Measurements from ENCODE around the gene IL1RL2.

Gene IL1RL2

DNA sequence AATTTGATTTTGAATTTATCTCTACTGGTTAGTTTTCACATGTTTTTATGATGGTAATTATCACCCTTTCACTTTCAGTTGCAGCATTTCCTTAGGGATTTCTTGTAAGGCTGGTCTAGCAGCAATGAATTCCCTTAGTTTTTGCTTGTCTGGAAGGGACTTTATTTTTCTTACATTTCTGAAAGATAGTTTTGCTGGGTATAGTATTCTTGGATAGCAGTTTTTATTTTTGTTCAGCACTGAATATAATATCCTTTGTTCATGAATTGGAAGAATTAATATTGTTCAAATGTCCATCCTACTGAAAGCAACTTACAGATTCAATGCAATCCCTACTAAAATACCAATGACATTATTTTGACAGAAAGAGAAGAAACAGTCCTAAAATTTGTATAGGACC, 30.2 kb downstream of the IL1RL2 start:
- TF ChIP-seq, protein P1, sequence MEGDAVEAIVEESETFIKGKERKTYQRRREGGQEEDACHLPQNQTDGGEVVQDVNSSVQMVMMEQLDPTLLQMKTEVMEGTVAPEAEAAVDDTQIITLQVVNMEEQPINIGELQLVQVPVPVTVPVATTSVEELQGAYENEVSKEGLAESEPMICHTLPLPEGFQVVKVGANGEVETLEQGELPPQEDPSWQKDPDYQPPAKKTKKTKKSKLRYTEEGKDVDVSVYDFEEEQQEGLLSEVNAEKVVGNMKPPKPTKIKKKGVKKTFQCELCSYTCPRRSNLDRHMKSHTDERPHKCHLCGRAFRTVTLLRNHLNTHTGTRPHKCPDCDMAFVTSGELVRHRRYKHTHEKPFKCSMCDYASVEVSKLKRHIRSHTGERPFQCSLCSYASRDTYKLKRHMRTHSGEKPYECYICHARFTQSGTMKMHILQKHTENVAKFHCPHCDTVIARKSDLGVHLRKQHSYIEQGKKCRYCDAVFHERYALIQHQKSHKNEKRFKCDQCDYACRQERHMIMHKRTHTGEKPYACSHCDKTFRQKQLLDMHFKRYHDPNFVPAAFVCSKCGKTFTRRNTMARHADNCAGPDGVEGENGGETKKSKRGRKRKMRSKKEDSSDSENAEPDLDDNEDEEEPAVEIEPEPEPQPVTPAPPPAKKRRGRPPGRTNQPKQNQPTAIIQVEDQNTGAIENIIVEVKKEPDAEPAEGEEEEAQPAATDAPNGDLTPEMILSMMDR (IDR thresholded peaks at IDR 0.05; ENCODE audit: low read depth, low read length): no peak

DNA sequence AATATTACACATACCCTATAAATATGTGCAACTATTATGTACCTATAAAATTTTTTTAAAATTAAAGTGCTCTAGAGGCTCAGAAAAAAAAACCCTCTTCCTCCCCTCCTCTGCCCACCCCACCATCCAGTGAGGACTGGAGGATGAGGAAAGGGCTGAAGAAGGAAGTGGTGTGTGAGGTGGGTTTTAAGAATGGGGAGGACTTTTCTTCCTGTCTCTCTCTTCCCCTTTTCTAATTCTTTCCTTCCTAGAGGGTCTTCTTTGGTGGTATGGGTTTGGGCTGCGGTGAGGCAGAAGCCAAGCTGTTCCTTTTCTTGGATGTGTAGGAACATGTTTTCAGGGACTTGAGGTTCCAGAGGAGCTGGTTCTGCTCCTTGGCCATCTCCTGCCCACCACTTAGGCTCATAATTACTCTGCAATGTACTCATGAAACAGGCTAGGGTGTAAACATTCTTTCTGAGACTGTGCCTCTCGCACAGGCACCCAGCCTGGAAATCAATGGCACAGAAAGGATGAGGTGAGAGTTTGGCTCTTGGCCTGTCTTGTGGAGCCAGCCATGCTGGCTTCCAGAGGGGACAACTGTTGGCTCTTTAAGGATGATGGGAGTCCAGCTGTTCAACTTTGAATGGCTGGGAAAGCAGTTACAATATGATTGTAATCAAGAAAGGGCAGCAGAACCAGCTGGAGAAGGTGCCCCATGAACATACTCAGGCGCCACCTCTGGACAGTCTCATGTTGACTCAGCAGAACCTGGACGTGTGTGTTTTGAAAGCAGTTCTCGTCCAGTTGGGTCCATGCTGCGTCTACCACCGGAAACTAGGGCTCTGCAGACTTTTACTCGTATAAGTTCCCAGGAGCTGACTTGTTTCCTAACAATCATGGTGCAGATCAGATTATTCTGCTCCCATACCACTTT, 38.3 kb downstream of the IL1RL2 start:
- H3K4me3 ChIP-seq (ENCODE audit: low read depth, low read length): no peak overlapping the region
- TF ChIP-seq, protein P1 (IDR thresholded peaks at IDR 0.05; ENCODE audit: low read depth, low read length): no peak

More for the DNA sequence above, 30.2 kb downstream of the IL1RL2 start:
- no peak overlapping the region for H3K4me3 ChIP-seq (ENCODE audit: low read depth, low read length)

DNA sequence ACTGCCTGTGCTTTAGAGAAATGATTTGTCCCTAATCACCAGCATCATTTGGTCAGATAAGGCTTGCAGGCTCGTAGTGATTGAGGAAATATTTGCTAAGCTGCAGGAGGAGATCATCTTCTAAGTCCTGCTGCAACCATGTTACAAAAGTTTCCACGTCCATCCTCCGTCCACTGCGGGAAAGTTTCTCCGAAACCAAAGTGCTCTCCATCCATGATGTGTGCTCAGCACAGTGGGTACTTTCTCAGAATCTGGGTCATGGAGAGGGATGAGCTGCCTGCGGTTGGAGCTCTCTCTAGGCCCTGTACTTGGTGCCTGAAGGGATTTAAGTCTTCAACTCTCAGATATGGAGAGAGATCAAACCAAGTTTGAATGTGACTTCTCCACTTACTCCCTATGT, 39.3 kb downstream of the IL1RL2 start:
- TF ChIP-seq, protein P1 (IDR thresholded peaks at IDR 0.05; ENCODE audit: low read depth, low read length): no peak

DNA sequence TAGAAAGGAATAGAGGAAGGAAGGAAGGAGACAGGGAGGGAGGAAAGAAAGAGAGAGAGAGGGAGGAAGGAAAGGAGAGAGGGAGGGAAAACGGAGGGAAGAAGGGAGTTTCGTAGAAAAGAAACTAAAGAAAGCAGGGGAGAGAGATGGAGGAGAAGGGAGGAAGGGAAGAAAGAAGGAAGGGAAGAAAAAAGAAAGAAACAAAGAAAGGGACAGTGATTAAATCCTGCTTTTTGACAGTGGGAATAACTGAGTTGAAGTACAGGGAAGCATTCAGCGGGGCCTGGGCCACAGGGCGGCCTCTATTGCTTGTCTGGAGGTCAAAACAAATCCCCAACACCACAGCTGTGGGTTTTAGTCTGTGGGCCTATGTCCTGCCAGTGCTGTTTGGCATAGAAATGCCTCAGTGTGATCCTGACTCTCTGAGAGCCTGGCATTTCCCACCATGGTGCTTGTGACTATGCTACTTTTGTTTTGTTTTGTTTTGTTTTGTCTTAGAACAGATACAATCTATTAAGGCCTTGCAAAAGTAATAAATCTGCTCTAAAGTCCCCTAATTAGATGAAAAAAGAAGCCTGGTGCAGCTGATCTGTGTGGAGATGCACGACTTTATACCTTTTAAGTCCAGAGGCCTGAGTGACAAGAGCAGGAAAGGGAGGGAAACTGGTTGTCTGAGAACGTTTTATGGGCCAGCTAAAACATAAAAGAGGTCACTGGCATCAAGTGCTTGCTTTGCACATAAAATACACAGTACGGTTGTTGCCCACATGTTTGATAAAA, 40.0 kb downstream of the IL1RL2 start:
- H3K4me3 ChIP-seq (ENCODE audit: low read depth, low read length): no peak overlapping the region; the same call in 1 of the 2 replicates
- TF ChIP-seq, protein P1 (IDR thresholded peaks at IDR 0.05; ENCODE audit: low read depth, low read length): no peak

More for the DNA sequence above, 39.3 kb downstream of the IL1RL2 start:
- no peak overlapping the region for H3K4me3 ChIP-seq (ENCODE audit: low read depth, low read length)

DNA sequence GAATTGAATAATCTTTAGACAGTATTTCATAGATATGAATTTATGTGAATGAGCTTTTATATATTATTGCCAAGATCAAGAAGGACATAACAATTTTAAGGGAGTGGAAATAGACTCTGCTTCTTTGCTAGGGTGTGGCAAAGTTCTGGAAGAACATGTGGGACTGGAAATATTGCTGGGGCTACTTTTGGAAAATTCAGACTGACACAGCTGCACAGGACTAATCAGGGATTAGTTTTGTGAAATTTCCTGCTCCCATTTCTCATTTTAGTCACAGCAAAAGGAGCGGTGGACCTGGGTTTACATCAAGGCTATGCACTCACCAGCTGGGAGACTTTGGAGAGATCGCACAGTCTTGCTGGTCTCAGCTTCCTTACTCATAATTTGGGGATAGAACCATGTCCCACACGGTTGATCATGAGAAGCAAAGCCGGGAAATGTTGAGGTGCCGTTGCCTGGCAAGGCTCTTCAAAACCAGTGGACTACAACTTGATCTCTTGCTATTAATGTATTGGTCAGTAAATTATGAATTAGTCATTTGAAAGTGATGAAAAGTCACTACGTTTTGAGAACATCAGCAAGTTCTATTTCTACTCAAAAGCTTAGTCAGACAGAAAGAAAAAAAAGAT, 42.4 kb downstream of the IL1RL2 start:
- TF ChIP-seq, protein P1 (IDR thresholded peaks at IDR 0.05; ENCODE audit: low read depth, low read length): no peak
- no peak overlapping the region for H3K4me3 ChIP-seq (ENCODE audit: low read depth, low read length)

DNA sequence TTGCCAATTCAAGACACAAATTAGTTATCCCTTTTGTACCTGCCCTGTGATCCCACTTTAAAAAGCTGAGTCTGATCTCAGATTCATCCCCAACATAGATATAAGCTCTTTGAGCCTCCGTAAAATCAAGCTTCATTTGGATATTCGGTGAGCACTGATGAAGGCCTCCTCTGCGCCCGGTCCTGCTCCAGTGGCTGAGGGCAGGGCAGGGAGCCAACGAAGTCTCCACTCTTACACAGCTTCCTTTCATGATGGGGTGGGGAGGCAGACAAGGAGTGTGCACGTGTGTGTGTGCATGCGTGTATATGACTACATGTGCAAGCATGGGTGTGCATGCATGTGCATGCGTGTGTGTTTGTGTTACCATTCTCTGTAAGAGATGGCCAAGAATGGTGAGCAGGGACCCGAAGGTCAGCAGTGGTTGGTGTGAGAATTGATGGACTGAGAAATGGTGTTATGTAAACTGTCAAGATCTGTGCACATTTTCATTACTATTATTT, 43.6 kb downstream of the IL1RL2 start:
- TF ChIP-seq, protein P1 (IDR thresholded peaks at IDR 0.05; ENCODE audit: low read depth, low read length): no peak
- no peak overlapping the region for H3K4me3 ChIP-seq (ENCODE audit: low read depth, low read length)
